HL-60 (cell line): Measurements from ENCODE around the gene TMEM198.

Experiments used
- POLR2AphosphoS5 ChIP-seq: IDR thresholded peaks from 2 replicates; pipeline ENCODE4 v1.6.1; 2012; ENCODE audit warnings: low read depth
- TF ChIP-seq, protein P1 (sequence below): IDR thresholded peaks from one replicate; pipeline ENCODE4 v1.5.1; 2011; ENCODE audit warnings: low read length, control low read depth, inconsistent platforms; ENCODE audit not compliant: insufficient read depth

DNA sequence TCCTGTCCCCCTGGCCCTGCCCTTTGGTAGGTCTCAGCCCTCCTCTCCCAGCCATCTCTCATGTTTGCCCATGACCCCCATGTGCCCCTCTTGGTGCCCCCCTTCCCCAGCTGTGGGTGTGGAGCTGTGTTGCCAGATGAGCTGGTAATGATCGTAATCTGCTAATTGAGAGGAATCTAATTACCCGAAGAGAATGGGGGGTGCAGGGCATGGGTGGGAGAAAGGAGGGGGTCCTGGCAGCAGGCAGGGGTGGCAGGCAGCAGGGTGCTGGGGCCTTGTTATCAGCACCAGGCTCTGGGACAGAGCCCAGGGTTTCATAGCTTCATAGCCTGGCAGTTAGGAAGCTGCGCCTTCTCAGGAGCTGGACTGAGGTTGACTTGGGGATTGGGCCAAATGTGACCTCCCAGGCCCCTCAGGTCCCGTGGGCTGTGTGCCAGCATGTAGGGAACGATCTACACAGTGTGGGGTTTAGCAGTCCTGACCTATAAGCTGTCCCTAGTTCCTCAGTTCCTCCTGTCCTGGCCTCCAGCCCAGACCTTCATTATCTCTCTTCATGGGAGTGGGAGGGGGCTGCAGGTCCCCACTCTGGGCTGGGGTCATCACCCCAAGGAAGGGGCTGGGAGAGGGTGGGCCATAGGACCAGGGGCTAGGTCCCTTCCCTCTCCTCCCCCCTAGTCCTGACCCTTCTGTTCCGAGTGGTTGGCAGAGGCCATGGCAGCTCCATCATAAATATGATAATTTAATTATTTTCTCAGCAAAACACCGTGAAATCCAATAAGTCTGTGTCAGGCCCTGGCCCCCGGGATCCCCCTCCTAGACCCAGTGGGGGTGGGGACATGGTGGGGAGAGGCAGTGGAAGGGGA is 36.0 kb upstream of the TMEM198 start:
- TF ChIP-seq POLR2AphosphoS5, result no peak
- TF ChIP-seq, protein P1, sequence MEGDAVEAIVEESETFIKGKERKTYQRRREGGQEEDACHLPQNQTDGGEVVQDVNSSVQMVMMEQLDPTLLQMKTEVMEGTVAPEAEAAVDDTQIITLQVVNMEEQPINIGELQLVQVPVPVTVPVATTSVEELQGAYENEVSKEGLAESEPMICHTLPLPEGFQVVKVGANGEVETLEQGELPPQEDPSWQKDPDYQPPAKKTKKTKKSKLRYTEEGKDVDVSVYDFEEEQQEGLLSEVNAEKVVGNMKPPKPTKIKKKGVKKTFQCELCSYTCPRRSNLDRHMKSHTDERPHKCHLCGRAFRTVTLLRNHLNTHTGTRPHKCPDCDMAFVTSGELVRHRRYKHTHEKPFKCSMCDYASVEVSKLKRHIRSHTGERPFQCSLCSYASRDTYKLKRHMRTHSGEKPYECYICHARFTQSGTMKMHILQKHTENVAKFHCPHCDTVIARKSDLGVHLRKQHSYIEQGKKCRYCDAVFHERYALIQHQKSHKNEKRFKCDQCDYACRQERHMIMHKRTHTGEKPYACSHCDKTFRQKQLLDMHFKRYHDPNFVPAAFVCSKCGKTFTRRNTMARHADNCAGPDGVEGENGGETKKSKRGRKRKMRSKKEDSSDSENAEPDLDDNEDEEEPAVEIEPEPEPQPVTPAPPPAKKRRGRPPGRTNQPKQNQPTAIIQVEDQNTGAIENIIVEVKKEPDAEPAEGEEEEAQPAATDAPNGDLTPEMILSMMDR, result no peak
